MM.1S (cell line): ENCODE results near the gene ASIC5.
A peak's percentile ranks its signal among the peaks of the same experiment; 100 is the strongest.
"Not testable (repeated sequence)": the region's sequence is repeated elsewhere in the genome, so short reads cannot be mapped to it uniquely, and the experiment has no call there.

Experiments used
- DNase-seq: peaks from one replicate; pipeline ENCODE4 v3.0.0-alpha.2; 2015
- H2AFZ ChIP-seq: fragments of 300-600 bp; sonication (generic); 2 replicates; pipeline ENCODE4 v1.6.0; 2016; ENCODE audit warnings: antibody characterized with exemption, low read length
- H3F3A ChIP-seq: fragments of 300-600 bp; sonication (generic); 2 replicates; pipeline ENCODE4 v1.6.1; 2016; ENCODE audit warnings: mild to moderate bottlenecking, antibody characterized with exemption, low read length, moderate library complexity, mixed read lengths; ENCODE audit not compliant: insufficient read depth
- H3K27ac ChIP-seq: fragments of 300-600 bp; sonication (generic); 2 replicates; pipeline ENCODE4 v1.5.1; 2016; ENCODE audit warnings: mild to moderate bottlenecking, low read length
- H3K27me3 ChIP-seq: fragments of 300-600 bp; sonication (generic); replicated peaks from 2 replicates; pipeline ENCODE4 v1.6.0; 2016; ENCODE audit warnings: low read length; ENCODE audit not compliant: insufficient read depth
- H3K36me3 ChIP-seq: fragments of 300-600 bp; sonication (generic); replicated peaks from 2 replicates; pipeline ENCODE4 v1.6.1; 2016; ENCODE audit warnings: mild to moderate bottlenecking, low read length, mixed read lengths; ENCODE audit not compliant: insufficient read depth
- H3K4me1 ChIP-seq: fragments of 300-600 bp; sonication (generic); 2 replicates; pipeline ENCODE4 v1.6.1; 2016; ENCODE audit warnings: low read length, mixed read lengths
- H3K4me2 ChIP-seq: fragments of 300-600 bp; sonication (generic); 2 replicates; pipeline ENCODE4 v1.6.0; 2016; ENCODE audit warnings: low read depth, low read length
- H3K4me3 ChIP-seq: fragments of 300-600 bp; sonication (generic); 2 replicates; pipeline ENCODE4 v1.5.1; 2016; ENCODE audit warnings: low read length, mixed read lengths
- H3K79me2 ChIP-seq: fragments of 300-600 bp; sonication (generic); 2 replicates; pipeline ENCODE4 v1.6.1; 2016; ENCODE audit warnings: mixed run types, low read length, mixed read lengths
- H3K9ac ChIP-seq: fragments of 300-600 bp; sonication (generic); 2 replicates; pipeline ENCODE4 v1.6.1; 2016; ENCODE audit warnings: low read length, mixed read lengths
- H3K9me2 ChIP-seq: fragments of 300-600 bp; sonication (generic); replicated peaks from 2 replicates; pipeline ENCODE4 v1.6.1; 2016; ENCODE audit warnings: mild to moderate bottlenecking, low read length, mixed read lengths; ENCODE audit not compliant: insufficient read depth
- H3K9me3 ChIP-seq: fragments of 300-600 bp; sonication (generic); replicated peaks from 2 replicates; pipeline ENCODE4 v1.6.1; 2016; ENCODE audit warnings: mild to moderate bottlenecking, low read length, mixed read lengths; ENCODE audit not compliant: insufficient read depth
- H4K20me1 ChIP-seq: fragments of 300-600 bp; sonication (generic); 2 replicates; pipeline ENCODE4 v1.6.1; 2016; ENCODE audit warnings: mild to moderate bottlenecking, low read length, moderate library complexity, mixed read lengths; ENCODE audit not compliant: insufficient read depth
- EZH2 ChIP-seq: fragments of 300-600 bp; sonication (generic); optimal IDR thresholded peaks from 2 replicates; pipeline ENCODE3; 2017; ENCODE audit warnings: low read depth, mild to moderate bottlenecking, antibody characterized with exemption, low read length, mixed read lengths
- EZH2phosphoT487 ChIP-seq: fragments of 300-600 bp; sonication (generic); IDR thresholded peaks from 2 replicates; pipeline ENCODE4 v1.6.1; 2018; ENCODE audit warnings: antibody characterized with exemption, low read length
- TF ChIP-seq, protein P1 (sequence below): fragments of 300-600 bp; sonication (generic); IDR thresholded peaks from 2 replicates; pipeline ENCODE4 v1.5.1; 2016; ENCODE audit warnings: antibody characterized with exemption, low read length, mixed read lengths

Gene ASIC5

GRCh38 chr4:155901013-155901412, 34.9 kb upstream of the ASIC5 start:
- Histone ChIP-seq H3K9me3 (no peaks in the 10 kb centered on the region), H3K9ac (no peak overlapping the region), H3K4me1 (peaks cover 16% of the 10 kb centered on the region), H3K79me2 (no peaks in the 10 kb centered on the region), H3K27me3 (no peaks in the 10 kb centered on the region), H3K27ac (peak overlapping the region; percentile 45; the same call in 1 of the 2 replicates), H3F3A (peaks cover 9% of the 10 kb centered on the region), H3K9me2 (no peaks in the 10 kb centered on the region), H3K4me2 (peak overlapping the region; percentile 35), H3K4me3 (no peak overlapping the region), H3K36me3 (no peaks in the 10 kb centered on the region), H4K20me1 (no peaks in the 10 kb centered on the region), H2AFZ (peak overlapping the region; percentile 18; the same call in 1 of the 2 replicates)
- TF ChIP-seq, protein P1, sequence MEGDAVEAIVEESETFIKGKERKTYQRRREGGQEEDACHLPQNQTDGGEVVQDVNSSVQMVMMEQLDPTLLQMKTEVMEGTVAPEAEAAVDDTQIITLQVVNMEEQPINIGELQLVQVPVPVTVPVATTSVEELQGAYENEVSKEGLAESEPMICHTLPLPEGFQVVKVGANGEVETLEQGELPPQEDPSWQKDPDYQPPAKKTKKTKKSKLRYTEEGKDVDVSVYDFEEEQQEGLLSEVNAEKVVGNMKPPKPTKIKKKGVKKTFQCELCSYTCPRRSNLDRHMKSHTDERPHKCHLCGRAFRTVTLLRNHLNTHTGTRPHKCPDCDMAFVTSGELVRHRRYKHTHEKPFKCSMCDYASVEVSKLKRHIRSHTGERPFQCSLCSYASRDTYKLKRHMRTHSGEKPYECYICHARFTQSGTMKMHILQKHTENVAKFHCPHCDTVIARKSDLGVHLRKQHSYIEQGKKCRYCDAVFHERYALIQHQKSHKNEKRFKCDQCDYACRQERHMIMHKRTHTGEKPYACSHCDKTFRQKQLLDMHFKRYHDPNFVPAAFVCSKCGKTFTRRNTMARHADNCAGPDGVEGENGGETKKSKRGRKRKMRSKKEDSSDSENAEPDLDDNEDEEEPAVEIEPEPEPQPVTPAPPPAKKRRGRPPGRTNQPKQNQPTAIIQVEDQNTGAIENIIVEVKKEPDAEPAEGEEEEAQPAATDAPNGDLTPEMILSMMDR: no peak
- TF ChIP-seq EZH2 (no peak), EZH2phosphoT487 (no peak)
- DNase-seq: no peak

- Histone ChIP-seq H3K9me3 (no peaks in the 10 kb centered on the region), H3K4me1 (peaks cover 16% of the 10 kb centered on the region), H3K4me2 (peak overlapping the region; percentile 35), H3K79me2 (no peaks in the 10 kb centered on the region), H3K27me3 (no peaks in the 10 kb centered on the region), H4K20me1 (no peaks in the 10 kb centered on the region), H3K9ac (no peak overlapping the region), H3K27ac (peak overlapping the region; percentile 45; the same call in 1 of the 2 replicates), H3K36me3 (no peaks in the 10 kb centered on the region), H3K4me3 (no peak overlapping the region), H3F3A (peaks cover 9% of the 10 kb centered on the region), H2AFZ (peak overlapping the region; percentile 18; the same call in 1 of the 2 replicates), H3K9me2 (no peaks in the 10 kb centered on the region)
- peak; percentile 40 for DNase-seq
- TF ChIP-seq EZH2 (no peak), EZH2phosphoT487 (no peak)
- TF ChIP-seq, protein P1: no peak
Measured at GRCh38 chr4:155900381-155900780, 34.3 kb upstream of the ASIC5 start.

DNA sequence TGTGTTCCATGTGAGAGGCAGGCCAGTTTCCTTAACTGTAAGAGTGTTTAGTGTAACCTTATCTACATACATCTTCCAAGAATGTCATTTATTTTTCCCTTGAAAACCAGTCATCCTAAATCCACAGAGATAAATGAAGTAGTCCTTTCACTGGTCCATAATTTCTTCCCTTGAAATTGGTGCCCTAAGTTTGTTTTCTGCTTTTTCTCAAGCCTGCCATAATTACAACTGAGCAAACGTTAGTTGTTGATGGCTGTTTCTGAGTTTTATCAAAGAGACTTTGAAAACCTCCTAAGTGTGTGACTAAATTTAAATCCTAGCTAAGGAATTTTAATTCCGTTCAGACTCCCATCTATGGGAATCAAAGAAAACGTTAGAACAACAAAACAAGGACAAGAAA, 33.8 kb upstream of the ASIC5 start:
- H3K27ac ChIP-seq: peak overlapping the region; percentile 45; the same call in 1 of the 2 replicates
- no peaks in the 10 kb centered on the region for H4K20me1 ChIP-seq
- H3K36me3 ChIP-seq: no peaks in the 10 kb centered on the region
- H3K4me3 ChIP-seq: no peak overlapping the region
- peak overlapping the region; percentile 35; the same call in 1 of the 2 replicates for H3K4me2 ChIP-seq
- H3K9me3 ChIP-seq: no peaks in the 10 kb centered on the region
- no peaks in the 10 kb centered on the region for H3K79me2 ChIP-seq
- no peak overlapping the region for H2AFZ ChIP-seq
- DNase-seq: no peak
- peaks cover 16% of the 10 kb centered on the region for H3K4me1 ChIP-seq
- TF ChIP-seq EZH2 (no peak), EZH2phosphoT487 (no peak)
- TF ChIP-seq, protein P1: no peak
- H3K9me2 ChIP-seq: no peaks in the 10 kb centered on the region
- H3K9ac ChIP-seq: no peak overlapping the region
- H3F3A ChIP-seq: peaks cover 9% of the 10 kb centered on the region
- no peaks in the 10 kb centered on the region for H3K27me3 ChIP-seq

DNA sequence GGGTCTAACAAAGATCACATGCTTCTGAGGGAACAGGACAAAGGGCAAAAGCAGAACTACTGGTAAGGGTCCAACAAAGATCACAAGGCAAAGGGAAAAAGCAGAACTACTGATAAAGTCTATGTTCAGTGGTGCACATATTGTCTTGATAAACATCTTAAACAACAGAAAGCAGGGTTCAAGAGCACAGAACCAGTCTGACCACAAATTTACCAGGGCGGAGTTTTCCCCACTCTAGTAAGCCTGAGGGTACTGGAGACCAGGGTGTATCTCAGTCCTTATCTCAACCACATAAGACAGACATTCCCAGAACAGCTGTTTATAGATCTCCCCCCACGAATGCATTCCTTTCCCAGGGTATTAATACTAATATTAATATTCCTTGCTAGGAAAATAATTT, 32.3 kb upstream of the ASIC5 start:
- H4K20me1 ChIP-seq, H3K4me2 ChIP-seq, H3K27ac ChIP-seq, H3K36me3 ChIP-seq, H3K9me3 ChIP-seq, H3K79me2 ChIP-seq, H3K9ac ChIP-seq, H3K27me3 ChIP-seq, H3F3A ChIP-seq, H3K9me2 ChIP-seq, H2AFZ ChIP-seq, DNase-seq, H3K4me3 ChIP-seq: not testable (repeated sequence)
- peaks cover 16% of the 10 kb centered on the region for H3K4me1 ChIP-seq
